ENCODE measurements around the gene CALD1.

Gene CALD1

DNA sequence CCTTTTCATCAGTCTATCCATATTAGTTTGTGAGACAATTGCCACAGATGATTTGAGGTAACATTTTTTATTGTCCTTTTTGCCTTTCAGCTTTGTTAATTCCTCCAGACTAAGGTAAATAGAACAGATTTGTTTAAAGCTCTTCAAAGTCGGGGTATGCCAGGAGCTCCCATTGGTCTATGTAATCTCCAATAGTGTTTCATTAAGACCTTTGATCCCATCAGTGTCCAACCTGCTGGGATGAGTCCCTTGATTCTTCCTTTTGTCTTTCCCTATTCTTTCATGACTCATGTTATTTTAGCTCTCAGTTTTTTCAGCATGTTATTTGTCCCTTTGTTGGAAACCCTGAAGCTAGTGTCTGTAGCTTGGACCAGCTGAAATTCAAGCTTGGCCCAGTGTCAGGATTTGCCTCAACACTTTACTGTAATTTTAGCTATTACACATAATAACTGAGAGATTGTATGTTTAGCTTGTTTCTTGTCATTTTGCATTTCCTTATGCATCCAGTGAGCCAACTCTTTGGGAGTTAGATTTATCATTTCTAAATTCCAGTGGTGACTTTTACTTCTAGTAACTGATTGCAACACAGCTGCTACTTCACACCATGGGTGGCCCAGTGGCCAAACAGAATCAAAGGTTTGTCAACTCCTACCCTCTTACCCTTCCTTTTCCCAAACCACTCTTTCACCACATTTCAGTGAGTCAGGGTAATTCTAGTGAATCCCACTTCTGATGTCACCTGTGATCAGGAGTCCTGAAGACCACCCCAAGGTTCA is 222.1 kb downstream of the CALD1 start:
- Mint-ChIP-seq H3K4me1 (peaks cover 27% of the 10 kb centered on the region), H3K27ac (no peak overlapping the region), H3K4me3 (no peak overlapping the region), H3K36me3 (peaks cover 6% of the 10 kb centered on the region), H3K27me3 (no peaks in the 10 kb centered on the region), H3K9me3 (peaks cover 6% of the 10 kb centered on the region)

- Mint-ChIP-seq H3K27me3 (no peaks in the 10 kb centered on the region), H3K4me3 (no peak overlapping the region), H3K9me3 (peaks cover 4% of the 10 kb centered on the region), H3K27ac (no peak overlapping the region), H3K36me3 (peaks cover 7% of the 10 kb centered on the region), H3K4me1 (no peaks in the 10 kb centered on the region)
Measured at GRCh38 chr7:135012229-135012628, 232.8 kb downstream of the CALD1 start.

All from activated naive CD4-positive, alpha-beta T cell treated with anti-CD3 and anti-CD28 coated beads, Interleukin-2, amount 50 U/mL, for 24 hours (primary cell).